Inflammatory macrophage treated with lipopolysaccharide for 1 hour (primary cell): ENCODE results near the gene SETD4.
"Not testable (repeated sequence)": the region's sequence is repeated elsewhere in the genome, so short reads cannot be mapped to it uniquely, and the experiment has no call there.

ENCODE experiments used
- DNase-seq, 2 donors: peaks; one replicate each; pipeline ENCODE4 v3.0.0-alpha.2; 2020 to 2022

SETD4 gene, protein sequence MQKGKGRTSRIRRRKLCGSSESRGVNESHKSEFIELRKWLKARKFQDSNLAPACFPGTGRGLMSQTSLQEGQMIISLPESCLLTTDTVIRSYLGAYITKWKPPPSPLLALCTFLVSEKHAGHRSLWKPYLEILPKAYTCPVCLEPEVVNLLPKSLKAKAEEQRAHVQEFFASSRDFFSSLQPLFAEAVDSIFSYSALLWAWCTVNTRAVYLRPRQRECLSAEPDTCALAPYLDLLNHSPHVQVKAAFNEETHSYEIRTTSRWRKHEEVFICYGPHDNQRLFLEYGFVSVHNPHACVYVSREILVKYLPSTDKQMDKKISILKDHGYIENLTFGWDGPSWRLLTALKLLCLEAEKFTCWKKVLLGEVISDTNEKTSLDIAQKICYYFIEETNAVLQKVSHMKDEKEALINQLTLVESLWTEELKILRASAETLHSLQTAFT

DNA sequence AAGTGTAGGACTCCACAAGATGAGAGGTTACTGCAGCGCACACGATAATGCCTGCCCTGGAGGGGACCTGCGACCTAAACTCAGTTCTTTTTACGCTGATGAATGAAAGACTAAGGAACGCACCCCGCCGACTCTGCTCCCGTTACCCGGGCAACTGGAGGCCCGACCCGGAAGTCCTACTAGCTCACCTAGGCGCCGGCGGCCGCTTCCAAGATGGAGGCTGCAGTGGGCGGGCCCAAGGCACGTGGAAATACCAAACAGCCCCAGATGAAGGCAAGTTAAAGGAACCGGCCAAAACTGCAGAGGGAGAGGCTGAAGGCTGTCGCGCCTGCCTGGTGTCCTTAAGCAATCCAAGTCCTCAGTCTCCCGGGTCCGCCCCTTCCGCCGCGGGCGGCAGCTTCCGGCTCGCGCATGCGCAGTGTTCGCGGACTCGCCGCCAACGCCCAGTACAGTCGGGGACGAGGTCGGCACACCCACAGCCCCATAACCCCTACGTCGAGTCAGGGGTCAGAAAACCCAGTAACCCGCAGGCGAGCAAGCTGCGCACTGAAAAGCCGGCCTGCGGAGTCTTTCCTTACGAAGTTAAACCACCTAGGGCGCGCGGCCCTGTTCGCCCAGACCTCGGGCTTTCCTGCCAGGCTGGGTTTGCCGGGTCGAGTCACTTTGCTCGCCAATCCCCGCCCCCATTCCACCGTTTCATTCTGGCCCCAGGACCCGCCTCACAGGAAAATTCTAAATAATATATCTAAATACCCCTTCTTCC is at the start of gene SETD4:
SETD4 (minus strand) TSS at position 368 of the 763 bp plus-strand sequence. CDS start 1,638 bp downstream, outside the sequence.
- peak; percentile 95 to 97 for DNase-seq

DNA sequence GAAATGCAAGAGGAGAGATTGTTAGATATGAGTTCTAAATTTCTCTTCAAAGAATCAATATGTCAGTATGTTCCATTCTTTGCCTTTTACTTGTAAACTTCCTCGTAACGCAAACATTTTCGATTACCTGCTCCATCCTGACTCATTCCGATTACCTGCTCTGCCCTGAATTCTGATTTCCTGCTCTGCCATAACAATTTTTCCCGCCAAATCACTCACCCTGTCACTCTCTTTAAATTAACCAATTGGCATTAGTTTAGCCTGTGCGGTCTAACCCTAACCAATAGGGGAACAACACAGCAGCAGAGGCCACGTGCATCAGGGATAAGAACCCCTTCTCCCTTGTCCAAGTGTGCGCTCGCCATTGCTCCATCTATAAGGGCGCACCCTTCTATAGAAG is 49.5 kb upstream of the SETD4 start:
- no peak for DNase-seq

DNA sequence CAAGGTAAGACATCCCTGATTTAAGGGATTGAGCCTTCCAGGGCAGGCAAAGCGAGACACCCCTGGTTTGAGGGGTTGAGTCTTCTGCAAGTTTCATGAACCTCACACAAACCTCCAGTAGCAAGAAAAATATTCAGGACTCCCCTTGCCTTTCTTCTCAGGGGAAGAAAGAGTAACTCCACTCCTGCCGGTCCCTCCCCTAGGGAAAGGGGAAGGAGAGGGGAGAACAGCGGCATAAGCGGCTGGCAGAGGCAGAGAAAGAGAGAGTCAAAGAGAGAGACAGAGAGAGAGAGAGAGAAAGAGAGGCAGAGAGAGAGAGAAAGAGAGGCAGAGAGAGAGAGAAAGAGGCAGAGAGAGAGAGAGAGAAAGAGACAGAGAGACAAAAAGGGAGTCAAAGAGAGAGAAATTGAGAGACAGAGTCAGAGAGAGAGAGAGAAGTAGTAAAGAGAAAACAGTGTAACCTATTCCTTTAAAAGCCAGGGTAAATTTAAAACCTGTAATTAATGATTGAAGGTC is 45.1 kb upstream of the SETD4 start:
- DNase-seq = no peak

DNA sequence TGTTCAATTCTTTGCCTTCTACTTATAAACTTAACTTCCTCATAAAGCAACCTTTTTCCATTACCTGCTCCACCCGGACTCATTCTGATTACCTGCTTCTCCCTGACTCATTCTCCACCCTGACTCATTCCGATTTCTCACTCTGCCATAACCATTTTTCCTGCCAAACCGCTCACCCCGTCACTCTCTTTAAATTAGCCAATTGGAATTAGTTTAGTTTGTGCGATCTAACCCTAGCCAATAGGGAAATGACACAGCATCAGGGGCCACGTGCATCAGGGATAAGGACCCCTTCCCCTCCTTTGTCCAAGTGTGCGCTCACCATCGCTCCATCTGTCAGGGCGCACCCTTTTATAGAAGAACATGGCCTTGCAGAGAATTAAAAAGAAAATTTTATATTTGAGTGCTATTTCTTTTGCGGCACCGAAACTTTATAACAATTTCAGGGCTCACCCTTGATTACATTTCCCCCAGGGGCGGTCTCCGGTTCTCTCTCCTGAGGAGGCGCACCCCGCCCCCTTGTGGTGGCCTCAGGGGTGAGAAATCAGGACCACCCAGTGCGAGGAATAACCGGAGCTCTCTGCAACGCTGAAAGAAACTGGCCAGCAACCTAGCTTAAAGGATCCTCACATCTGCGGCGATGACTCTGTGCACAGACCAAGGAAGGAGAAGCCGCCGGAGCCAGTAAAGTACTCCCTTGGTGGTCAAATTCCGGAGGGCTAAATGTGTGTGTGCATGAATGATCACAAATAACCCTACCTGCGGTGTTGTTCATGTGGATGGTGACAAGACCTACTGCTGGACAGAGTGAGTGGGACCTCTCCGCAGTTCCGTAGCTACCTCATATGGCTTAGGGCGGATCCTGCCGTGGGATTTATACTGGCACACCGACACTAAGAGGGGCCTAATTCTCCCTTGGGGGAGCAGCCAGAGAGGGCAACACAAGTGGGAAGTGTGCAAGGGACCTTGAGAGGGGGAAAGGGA is 44.3 kb upstream of the SETD4 start:
- peak in 1 of 2 donors; percentile 45 for DNase-seq

DNA sequence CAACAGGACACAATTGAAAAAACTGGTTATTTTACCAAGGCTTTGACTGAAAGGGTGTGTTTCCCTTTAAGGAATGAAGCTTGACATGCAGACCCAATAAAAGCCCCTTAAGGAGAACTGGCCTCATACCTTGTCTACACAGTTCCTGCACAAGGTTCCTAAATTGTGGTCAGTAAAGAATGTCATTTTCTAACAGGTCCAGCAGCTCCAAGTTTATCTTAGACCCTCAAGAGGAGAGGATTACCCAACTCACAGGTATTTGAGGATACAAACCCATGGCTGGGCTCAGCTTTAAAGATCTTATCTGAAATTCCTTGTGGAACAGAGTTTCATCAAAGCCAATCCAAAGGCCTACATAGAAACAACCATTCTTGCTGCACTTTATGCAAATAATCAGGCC is 43.1 kb upstream of the SETD4 start:
- DNase-seq = no peak

DNA sequence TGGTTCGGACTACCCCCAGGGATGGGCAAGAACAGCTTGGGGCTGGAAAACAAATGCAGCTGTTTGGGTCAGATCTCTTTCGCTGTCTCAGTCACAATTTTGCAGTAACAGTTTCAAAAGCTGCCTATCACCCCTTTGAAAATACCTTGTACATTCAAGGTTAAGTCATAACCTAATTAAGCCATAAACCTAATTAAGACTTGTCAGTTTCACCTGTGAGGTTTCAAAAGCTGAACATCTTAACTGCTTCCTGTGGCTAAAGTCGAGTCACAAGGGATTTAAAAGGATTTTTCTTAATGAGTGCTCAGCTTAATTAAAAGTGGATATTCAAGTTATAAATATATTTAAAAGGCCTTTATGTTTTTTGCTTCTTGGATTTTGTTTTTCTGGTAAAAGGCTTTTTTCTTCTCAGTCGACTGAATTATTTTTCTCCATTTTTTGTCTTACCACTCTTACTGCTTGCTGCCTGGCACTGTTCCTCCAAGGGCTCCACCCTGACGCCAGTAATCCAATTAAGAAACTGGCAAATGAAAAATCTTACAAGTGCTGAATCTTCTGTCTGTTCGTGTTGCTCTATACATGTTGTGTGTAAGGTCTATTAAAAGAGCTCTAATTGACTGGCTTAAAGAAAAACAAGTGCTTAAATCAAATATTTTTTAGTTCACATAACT is 40.8 kb upstream of the SETD4 start:
- DNase-seq = no peak

DNA sequence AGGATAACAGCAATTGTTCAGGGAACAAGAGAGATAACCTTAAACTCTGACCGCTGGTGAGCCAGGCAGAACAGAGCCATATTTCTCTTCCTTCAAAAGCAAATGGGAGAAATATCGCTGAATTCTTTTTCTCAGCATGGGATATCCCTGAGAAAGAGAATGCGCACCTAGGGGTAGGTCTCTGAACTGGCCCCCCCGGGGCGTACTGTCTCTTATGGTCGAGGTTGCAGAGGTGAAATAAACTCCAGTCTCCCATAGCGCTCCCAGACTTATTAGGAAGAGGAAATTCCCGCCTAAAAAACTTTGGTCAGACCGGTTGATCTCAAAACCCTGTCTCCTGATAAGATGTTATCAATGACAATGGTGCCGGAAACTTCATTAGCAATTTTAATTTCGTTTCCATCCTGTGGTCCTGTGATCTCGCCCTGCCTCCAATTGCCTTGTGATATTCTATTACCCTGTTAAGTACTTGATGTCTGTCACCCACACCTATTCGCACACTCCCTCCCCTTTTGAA is 39.4 kb upstream of the SETD4 start:
- not testable (repeated sequence) for DNase-seq

DNA sequence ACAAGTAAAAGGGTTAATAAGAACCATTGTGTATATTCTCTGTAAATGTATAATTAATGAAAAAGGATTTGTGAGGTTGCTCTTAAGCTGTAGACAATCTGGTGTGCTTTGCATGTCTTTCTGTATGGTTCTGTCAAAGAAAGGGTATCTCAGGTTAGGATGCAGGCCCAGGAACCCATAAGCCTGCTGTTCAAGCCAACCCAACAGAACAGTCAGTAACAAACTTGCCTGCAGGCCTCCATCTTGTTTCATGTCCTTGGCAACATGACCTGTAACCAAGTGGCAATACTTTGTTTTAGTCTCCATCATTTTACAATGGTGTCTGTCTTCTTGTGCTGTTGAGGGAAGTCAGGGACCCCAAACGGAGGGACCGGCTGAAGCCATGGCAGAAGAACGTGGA is 38.7 kb upstream of the SETD4 start:
- DNase-seq = no peak

DNA sequence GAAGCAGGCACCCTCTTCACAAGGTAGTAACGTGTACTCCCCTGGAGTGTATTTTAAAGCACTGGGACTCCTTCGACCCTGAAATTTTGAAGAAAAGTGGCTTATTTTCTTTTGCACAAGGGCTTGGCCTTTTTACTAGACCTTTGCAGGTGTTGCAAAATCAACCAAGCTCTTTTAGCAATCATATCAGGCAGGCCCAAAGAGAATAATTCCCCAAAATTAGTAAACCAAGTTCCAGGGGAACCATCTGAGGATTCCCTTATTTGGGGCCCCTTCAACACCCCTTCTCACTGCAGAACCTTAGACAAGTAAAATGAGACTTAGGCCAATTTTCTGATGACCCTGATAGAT is 37.8 kb upstream of the SETD4 start:
- no peak for DNase-seq

DNA sequence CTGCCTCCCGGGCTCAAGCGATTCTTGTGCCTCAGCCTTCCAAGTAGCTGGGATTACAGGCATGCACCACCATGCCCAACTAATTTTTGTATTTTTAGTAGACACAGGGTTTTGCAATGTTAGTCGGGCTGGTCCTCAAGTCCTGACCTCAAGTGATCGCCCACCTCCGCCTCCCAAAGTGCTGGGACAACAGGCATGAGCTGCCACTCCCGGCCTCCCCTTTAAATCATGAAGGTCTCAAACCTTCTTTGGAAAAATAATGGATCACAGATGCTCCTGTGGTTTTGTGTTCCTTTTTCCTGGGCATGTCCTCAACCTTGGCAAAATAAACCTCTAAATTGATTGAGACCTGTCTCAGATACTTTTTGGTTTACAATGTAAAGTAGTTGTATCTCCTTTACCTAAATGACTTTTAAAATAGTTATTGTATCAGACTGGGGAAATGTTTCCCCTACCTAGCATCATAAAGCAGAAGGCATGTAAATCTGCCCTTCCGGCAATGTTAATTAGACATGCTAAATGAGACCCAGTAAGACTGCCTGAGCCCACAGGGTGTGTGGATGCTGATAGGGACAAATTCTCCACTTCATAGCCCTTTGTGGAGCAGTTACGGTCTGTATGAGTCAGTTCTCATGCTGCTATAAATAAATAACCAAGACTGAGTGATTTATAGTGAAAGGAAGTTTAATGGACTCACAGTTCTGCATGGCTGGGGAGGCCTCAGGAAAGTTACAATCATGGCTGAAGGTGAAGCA is 37.3 kb upstream of the SETD4 start:
- DNase-seq = no peak

DNA sequence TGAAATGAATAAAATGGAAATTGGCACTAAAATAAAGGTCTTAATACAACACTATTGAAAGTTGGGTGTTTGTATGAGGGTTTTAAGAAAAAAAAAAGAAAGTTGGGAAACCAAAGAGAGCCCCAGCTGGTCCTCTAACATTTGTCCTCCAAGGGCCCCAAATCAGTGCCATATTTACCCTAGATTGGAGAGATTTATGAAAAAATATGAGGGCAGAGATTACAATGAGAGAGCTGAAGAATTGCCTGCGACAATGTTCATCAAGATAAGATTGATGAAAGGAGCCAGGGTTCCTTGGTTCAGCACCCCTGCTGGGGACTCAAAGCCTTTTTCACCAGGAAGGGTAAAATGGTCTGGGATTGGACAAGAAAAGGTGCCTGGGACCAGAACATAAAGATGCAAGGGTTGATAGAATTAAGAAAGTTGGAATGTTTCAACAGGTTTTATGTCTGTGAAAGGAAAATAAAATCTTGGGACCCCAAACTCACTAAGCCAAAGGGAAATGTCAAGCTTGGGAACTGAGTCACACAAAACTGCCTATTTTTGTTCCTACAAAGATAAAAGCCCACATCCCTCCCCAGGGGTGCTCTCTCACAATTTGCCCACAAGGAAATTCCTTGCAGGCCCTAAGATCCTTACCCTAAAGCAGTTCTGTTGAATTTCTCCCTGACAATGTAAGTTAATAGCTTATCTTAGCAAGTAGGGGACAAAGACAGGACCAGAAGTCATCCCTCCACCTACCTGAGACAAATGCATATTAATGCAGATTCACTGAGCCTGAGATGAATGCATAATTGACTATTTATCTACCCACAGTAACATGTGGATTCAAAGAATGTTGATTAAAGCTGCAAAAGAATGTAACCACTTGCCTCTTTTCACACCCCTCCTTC is 36.3 kb upstream of the SETD4 start:
- no peak for DNase-seq

DNA sequence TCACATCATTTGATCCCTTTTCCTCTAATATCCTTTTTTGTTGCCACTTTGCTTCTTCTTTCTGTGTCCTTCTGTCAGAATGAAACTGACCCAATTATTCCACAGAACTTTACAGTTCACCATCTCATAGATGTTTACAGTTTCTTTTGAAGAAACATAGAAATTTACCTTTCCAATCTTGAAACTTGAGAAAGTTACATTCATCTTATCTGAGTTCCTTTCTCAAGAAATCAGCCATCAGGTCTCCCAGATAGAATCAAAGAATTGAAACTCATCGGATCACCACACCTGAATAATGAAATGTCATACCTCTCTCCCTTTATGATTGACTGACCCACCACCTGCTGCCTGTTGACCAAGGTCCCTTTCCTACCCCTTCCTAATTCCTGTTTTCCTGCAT is 33.2 kb upstream of the SETD4 start:
- no peak for DNase-seq

DNA sequence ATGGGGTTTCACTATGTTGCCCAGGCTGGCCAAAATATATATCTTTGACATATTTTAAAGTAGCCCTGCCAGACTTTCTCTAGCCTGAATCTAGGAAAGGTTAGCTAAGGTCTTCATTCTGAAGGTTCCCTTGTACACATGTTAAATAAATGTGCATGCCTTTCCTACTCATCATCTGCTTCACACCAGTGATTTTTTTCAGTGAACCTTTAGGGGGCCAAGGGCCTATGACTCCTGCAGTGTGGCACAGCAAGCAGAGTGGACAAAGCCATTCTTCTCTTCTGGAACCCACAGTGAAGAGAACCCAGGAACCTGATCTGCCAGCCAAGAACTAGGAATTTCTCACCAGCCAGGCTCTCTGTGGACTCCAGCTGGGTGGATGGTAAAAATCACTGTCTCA is 32.4 kb upstream of the SETD4 start:
- no peak for DNase-seq

DNA sequence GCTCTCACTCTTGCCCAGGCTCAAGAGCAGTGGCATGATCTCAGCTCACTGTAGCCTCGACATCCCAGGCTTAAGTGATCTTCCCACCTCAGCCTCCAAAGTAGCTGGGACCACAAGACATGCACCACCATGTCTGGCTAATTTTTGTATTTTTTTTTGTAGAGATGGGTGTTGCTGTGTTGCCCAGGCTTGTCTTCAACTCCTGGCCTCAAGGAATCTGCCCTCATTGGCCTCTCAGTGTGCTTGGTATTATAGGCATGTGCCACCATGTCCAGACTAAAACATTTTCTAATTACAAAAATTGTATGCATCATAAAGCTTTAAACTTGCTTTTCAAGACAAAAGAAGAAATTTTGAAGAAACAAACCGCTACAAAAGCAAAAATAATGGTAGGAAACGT is 29.6 kb upstream of the SETD4 start:
- DNase-seq = no peak

DNA sequence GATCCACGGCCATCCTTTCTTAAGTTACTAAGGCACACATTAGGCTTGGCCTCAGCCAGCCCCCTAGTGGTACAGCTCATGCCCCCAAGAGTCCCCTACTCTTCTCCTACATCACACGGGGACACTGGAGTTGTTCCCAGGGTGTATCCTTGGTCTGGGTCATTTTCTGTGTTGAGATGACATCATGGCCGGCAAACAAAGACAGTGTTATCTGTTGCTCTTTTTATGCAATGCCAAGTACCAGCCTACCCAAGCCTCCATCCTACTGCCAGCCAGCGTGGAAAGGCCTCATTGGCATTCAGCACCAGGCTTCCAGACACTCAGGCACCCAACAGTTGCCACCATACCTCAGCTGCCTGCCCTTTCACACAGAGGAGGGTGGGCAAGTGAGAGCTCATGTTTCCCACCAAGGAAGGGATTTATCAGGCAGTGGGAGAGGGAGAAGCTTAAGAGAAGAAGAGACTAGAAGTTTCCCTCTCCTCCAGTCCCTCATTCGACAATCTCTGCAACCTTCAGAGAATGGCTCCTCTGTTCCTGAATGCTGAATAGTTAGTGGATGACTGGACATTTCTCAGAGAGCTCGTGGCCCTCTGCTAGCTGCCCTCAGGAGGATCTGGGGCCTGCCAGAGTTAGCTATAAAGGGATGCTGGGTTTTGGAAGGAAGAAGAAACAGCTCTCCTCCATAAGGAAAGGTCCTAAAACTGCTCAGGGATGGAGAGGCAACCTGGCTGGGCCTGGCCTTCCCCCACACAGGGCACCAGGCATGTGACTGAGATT is 27.2 kb upstream of the SETD4 start:
- DNase-seq = no peak

DNA sequence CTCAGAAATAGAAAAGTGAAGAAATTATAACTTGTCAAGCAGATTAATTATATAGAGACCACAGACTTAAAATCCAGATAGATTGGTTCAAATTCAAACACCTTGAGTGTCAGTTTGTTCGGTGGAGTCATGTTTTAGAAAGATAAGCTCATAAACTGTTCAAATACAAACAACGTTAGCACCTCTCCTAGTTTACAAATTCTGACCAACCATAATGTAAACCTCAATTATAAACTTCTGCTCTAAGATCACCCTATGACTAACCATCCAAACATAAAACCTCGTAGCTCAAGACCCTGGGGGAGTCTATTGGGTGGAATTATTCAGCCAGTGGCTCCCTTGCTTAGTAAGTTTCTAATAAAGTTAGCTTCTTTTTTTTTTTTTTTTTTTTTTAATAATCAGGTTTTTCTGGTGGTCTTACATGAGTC is 21.9 kb upstream of the SETD4 start:
- no peak for DNase-seq

DNA sequence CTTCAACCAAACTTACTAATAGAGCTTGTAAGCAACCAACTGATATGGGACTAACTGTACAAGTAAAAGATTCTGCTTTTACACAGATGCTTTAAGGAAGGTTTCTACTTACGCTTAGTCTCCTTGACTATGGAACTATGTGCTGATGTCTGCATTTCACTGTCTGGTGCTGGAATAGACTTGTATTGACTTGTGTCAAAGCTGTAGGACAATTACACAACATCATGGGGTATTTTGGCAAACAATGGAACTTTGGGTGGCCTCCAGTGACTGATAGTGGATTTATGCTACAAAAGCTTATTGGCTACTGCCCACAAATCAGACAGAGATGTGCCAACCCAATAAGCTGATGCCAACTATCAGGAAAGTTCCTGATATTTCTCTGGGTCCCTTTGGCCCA is 20.1 kb upstream of the SETD4 start:
- DNase-seq = no peak

DNA sequence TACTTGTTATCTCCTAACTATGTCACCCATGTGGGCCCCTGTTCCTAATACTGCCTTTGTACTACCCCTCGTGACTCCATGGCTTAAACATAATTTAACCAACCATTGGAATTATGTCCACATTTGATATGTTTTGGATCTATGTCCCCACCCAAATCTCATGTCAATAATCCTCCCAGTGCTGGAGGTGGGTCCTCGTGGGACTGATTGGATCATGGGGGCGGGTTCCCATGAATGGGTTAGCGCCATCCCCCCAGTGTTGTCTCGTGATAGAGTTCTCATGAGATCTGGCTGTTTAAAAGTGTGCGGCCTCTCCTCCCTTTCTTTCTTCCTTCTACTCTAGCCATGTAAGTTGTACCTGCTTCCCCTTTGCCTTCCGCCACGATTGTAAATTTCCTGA is 19.3 kb upstream of the SETD4 start:
- no peak for DNase-seq

DNA sequence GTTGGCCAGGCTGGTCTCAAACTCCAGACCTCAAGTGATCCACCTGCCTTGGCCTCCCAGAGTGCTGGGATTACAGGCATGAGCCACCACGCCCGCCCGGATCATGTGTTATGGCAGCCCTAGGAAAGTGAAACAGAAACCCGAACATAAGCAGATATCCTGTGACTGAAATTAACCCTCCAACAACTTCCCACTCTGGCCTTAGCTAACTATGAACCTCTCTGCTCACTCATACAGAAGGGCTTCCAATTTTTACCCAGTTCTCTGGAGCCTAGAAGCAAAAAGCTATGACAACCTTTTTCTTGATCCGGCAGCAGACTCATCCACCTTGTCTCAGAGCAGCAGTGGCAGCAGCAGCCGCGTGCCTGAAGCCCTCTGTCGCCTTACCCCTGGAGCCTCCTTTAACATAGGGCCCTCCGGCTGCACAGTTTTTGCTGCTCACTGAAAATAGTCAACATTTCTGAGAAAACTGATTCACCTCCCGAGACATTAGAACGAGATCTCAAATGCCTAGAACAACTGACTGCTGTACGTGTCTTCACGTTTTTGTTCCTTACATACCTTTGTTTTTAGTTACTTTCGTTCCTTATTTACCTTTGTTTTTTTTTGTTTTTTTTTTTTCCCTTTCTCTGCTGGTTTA is 18.8 kb upstream of the SETD4 start:
- peak; percentile 76 to 80 for DNase-seq
